Stimulated activated CD4-positive, alpha-beta T cell treated with anti-CD3 and anti-CD28 coated beads, TNF-alpha, amount 100 ng/mL, for 24 hours (primary cell): Measurements from ENCODE around the gene CPNE4.

Experiments used
- DNase-seq, 3 experiments: peaks; one replicate each; pipeline ENCODE4 v3.0.0-alpha.2; 2020; ENCODE audit warnings: low read depth in 3 of 3

CPNE4 gene

DNA sequence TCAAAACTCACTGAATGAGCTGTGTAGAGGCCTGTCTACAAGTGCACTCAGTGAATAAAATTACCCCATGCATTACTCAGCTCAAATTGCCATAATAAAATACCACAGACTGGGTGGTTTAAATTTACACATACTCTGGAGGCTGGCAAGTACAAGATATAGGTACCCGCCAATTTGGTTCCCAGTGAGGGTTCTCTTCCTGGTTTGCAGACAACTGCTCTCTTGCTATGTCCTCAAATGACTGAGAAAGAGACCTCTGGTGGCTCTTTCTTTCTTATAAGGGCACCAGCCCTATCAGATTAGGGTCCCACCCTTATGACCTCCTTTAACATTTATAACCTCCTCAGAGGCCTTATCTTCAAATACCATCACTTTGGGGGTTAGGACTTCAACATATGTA, 237.0 kb downstream of the CPNE4 start:
- DNase-seq = no peak

- no peak for DNase-seq
These were observed 238.1 kb downstream of the CPNE4 start for GRCh38 chr3:131796558-131797198.

DNA sequence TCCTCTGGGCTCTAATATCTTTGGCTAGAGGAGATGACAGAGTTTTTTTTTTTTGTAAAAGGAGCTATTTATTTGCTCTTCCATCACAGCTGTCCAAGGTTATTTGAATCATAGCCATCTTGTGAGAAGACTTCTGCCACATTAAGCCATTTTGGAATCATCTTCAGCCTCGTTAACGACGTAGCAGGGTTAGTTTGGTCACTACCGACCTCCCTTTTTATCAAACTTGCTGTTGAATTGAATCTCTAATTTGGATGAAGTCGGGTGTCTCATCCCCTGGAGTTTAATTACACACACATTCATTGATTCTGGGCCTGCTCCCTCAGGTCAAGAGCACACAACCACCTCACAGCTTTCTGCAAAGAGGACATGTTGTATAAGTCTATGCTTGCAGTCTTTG, 238.7 kb downstream of the CPNE4 start:
- DNase-seq = no peak

GRCh38 chr3:131795390-131796090, 239.3 kb downstream of the CPNE4 start:
- no peak for DNase-seq

DNA sequence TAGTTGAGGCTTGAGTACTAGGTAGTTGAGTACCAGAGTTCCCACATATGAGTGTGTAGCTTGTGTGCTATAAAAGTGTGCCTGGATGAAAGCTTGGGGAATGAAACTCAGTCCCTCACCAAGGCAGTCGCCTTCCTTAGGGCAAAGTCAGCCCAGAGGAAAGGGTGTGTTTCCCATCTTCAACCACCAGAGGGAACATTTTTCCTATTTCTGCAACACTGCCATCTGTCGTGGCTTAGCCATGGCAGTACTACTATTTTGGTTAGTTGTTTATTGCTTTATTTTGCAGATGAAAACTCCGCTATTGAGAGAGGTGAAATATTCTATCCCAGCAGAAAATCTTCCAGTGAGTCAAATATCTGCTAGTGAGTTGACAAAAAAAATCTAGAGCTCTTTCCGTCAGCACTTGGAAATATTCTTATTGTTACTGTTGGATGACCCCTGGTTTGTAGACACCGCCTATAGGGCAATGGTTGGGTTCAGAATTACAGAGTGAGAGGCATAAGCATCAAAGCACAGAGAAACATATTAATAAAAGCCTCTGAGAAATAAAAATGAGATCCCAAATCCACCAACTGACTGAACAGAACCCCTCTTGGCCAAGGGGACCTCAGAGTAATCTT, 239.9 kb downstream of the CPNE4 start:
- DNase-seq = no peak

DNA sequence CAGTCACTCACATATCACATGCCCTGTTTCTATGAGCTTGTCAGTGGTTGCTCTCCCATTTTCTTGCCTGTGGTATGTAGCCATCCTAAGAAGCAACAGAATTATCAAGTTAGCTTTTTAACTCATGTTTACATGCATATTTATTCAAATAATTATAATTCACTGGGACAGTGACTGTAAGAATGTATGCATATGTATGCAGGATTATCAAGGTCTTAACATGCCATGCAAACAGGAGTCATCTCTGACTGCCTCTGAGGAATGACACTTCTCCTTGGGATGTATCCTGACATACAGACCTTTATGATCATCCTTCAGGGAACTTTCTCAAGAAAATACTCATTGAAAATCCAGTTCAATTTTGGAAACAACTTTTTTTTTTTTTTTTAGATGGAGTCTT, 240.9 kb downstream of the CPNE4 start:
- no peak for DNase-seq

DNA sequence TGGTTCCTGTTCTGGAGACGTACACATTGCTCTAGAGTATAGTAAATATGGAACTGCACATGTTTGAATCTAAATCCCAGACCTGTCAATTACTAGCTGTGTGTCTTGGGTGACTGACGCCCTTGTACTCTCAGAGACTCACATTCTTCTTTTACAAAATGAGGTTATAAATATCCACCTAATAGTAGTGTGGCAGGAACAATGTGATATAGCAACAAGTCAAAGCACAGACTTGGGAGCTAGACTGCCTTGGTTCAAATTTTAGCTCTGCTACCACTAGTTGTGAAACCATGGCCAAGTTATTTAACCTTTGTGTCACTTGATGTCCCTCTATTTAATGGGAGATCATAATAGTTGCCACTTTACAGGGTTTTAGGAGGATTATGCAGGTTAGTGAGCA, 245.6 kb downstream of the CPNE4 start:
- no peak for DNase-seq

DNA sequence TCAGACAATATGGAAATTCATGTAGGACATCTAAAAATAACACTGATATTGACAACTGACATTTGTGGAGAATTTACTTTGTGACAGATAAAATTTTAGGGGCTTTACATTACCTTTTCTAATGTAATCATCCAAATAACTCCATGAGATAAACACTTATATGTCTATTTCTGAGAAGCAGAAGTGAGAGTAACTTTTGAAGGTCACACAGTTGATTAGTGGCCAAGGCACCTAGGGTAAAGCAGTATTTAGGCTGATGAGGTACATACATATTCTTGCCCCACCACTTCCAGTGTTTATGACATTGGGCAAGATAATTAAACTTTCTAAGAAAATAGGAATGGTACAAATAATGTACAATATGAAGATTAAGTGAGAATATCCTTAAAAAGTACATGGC, 248.4 kb downstream of the CPNE4 start:
- DNase-seq = no peak

GRCh38 chr3:131782751-131783150, 252.1 kb downstream of the CPNE4 start:
- DNase-seq = no peak

DNA sequence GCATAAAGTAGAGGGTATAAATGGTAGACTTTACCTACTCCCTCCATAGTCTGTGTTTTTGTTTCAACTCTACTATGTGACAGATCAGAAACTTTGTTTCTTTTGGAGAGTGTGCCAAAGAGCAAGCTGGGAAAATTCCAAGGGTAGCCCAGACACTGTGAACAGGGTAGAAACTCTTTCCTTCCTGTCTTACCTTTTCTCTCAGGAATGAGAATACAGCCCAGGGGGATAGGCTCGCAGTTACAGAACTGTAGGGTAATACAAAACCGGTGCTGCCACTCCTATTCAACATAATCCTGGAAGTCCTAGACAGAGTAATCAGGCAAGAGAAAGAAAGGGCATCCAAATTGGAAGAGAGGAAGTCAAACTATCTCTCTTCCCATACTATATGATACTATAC, 256.3 kb downstream of the CPNE4 start:
- no peak for DNase-seq

- no peak for DNase-seq
These were observed 259.2 kb downstream of the CPNE4 start for GRCh38 chr3:131775650-131776049.

GRCh38 chr3:131772269-131773026, 262.4 kb downstream of the CPNE4 start:
- DNase-seq = no peak

DNA sequence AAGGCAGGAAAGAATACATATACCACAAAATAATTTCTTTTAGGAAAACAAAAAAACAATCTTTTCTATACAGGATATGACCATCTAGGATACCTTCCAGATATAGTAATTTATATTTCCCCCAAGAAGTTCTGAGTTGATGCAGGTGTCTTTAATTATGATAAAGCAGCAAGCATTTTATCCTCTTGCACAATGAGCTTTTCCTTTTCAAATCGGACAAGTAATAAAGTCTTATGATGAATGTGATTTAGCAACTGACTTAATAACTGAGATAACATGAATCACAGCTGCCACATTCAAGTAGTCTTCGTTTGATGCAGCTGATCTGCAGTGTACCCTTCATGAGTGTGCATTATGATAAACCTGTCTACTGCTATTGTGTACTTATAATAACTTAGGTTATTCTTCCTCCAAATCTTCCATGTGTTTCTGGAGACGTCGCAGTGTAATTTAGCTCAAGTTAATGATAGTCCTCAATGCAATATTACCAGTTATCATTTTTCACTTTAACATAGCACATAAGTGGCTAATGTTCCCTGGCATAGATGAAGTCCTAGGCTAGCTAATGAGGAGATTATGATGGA, 271.7 kb downstream of the CPNE4 start:
- no peak for DNase-seq

DNA sequence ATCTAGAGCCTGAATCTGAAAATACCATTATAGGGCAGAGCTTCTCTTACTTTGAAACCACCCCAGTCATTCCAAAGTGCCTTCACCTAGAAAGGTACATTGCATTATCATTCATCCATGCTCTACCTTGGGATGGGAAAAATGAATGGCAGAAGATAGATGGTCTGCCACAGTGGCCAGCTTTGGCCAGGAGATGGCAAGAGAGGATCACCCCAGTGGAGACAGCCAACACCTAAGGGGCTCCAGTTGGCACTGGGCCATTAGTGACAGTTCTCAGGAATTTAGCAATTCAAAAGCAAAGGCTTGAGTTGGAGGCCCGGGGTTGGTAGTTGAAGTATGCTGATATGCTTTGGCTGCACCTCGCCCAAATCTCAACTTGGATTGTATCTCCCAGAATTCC, 278.4 kb downstream of the CPNE4 start:
- DNase-seq = no peak

- DNase-seq = no peak
These were observed 279.4 kb downstream of the CPNE4 start for GRCh38 chr3:131755380-131755779.

DNA sequence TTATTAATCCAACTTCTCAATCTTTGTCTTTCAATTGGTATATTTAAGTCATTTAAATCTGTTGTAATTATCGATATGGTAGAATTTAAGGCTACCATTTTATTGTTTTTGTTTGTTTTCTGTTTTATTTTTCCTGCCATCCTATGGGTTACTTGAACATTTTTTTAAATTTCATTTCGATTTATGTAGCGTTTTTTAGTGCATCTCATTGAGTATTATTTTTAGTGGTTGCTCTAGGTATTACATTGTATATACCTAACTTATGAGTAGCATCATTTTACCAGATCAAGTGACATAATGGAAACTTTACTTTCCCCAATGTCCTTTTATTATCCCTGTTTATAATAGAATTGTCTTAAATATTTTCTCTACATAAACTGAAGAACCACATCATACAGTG, 284.6 kb downstream of the CPNE4 start:
- no peak for DNase-seq

- DNase-seq = no peak
These were observed 285.0 kb downstream of the CPNE4 start for GRCh38 chr3:131749826-131750225.

DNA sequence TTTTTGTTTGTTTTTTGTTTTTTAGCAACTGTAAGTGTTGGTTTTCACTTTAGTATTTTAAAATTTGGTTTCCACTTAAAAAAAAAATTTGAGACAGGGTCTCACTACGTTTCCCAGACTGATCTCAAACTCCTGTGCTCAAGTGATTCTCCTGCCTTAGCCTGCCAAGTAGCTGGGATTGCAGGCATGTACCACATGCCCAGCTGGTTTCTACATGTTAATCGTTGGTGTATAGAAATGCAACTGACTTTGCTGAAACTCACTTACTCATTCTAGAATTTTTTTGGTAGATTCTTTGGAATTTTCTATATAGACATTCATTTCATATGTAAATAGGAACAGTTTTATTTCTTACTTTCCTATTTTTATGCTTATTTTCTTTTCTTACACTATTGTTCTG, 287.3 kb downstream of the CPNE4 start:
- DNase-seq = no peak

DNA sequence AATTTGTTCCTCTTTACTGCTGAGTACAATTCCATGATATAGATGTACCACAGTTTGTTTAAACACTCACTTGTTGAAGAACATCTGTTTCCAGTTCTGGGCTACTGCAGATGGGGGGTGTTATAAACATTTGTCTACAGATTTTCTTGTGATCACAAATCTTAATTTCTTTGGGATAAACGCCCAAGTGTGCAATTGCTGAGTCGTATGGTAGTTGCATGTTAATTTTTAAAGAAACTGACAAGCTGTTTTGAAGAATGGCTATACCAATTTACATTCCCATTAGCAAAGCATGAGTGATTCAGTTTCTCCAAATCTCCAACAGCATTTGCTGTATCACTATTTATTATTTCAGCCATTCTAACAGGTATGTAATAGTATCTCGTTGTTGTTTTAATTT, 290.0 kb downstream of the CPNE4 start:
- no peak for DNase-seq

DNA sequence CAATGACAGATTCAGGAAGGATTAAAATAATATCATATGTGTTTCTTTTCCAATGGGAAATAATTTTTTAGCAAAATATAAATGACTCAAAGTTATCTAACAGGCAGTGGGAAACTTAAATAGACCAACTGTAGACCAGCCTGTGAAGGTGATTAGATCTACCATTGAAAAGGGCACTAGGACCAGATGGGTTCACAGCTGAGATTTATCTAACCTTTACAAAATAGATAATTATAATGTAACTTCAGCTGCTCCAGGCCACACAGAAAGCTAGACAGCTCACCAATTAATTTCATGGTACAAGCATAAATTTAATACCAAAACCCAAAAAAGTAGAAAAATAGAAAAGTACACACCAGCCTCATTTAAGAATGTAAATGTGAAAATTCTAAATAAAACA, 291.7 kb downstream of the CPNE4 start:
- DNase-seq = no peak

DNA sequence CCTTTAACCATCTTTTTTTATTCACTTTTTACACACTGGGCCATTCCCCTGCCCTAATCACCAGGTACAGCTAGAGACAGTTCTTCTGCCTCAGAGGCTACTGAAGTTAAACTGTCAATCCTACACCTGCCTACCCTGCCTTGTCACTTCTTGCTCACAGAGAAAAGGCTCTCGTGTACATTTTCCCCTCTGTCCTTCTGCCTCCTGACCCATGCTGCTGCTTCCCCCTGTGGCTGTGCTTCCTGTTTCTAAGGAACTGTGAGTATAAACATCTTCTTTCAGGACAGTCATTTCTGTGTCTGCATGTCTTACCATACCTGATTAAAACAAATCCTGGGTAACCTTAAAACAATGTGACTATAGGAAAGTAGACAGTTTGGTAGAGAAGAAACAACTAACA, 295.6 kb downstream of the CPNE4 start:
- no peak for DNase-seq

- no peak for DNase-seq
These were observed 296.7 kb downstream of the CPNE4 start for GRCh38 chr3:131738095-131738494.
